HG02678 (cell line): ENCODE measurements around the gene ZNF579.
"Not testable (repeated sequence)": the region's sequence is repeated elsewhere in the genome, so short reads cannot be mapped to it uniquely, and the experiment has no call there.

ENCODE experiments used
- ATAC-seq: cut with Tn5 transposase; IDR thresholded peaks from one replicate; pipeline ENCODE4 v1.9.1; 2021; ENCODE audit warnings: mild to moderate bottlenecking, moderate library complexity; ENCODE audit not compliant: unreplicated experiment

Gene ZNF579

GRCh38 chr19:55542292-55542855, 38.3 kb downstream of the ZNF579 start:
- no peak for ATAC-seq

- ATAC-seq: no peak
These were observed 39.6 kb downstream of the ZNF579 start for GRCh38 chr19:55541091-55541490.

DNA sequence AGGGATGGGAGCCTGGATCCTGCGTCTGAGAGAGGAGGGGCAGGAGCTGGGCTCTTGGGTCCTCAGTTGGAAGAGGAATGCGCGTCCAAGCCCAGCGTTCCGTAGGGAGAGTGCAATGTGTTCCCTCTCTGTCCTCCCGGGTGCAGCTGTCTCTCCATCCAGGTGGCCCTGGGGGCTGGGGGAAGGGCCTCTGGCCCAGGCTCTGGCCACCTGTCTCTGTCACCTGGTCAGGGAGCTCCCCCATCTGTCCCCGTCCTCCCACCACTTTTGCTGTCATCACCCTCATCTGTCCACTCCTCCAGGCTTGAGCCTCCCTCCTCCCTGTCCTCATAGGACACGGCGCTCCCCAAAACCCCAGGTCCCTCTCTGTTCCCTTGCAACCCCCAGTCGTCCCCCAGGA, 40.0 kb downstream of the ZNF579 start:
- ATAC-seq: no peak

GRCh38 chr19:55539090-55539984, 41.3 kb downstream of the ZNF579 start:
- ATAC-seq: no peak

- ATAC-seq: no peak
These were observed 42.5 kb downstream of the ZNF579 start for GRCh38 chr19:55538132-55538531.

GRCh38 chr19:55537741-55538111, 42.9 kb downstream of the ZNF579 start:
- ATAC-seq: no peak

DNA sequence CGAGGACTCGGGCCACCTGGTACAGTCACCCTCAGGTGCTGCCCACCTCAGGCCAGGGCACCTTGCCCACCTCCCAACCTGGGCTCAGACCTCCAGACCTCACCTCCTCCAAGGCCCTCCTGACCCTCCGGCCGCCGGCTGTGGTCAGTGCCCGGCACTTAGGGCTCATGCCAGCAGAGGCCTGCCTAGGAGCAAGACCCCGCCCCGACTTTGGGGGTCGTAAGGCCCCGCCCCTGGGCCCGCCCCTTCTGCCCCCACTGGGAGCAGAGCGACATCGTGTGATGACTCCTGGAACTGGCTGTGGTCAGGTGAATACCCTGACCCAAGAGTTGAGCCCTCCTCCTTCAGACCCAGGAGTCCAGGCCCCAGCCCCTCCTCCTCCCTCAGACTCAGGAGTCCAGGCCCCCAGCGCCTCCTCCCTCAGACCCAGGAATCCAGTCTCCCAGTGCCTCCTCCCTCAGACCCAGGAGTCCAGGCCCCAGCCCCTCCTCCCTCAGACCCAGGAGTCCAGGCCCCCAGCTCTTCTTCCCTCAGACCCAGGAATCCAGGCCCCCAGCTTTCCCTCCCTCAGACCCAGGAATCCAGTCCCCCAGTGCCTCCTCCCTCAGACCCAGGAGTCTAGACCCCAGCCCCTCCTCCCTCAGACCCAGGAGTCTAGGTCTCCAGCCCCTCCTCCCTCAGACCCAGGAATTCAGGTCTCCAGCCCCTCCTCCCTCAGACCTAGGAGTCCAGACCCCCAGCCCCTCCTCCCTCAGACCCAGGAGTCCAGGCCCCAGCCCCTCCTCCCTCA, 43.5 kb downstream of the ZNF579 start, which contains the start of gene SBK2:
SBK2 (minus strand) TSS at position 183 of the 790 bp plus-strand sequence. CDS start 839 bp downstream, outside the sequence.
- no peak for ATAC-seq

DNA sequence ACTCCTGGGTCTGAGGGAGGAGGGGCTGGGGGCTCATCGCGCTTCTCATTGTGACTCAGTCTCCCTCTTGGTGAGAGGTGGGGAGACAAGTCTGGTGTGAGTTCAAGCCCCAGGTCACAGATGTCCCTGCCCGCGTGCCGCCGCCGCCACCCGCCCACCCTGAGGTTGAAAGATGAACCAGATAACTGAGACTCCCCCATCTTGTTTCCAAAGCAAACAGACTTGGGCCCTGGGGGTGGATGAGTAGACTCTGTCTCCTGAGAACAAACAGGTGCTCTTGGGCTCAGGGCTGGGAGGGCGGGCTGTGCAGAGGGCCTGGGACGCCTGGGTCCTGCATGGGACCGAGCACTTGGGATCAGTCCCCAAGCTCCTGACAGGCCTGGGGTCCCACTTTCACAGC, 44.3 kb downstream of the ZNF579 start:
- ATAC-seq: no peak

- no peak for ATAC-seq
These were observed 44.7 kb downstream of the ZNF579 start for GRCh38 chr19:55535965-55536350.

GRCh38 chr19:55535173-55535964, 45.3 kb downstream of the ZNF579 start:
- ATAC-seq: no peak

- not testable (repeated sequence) for ATAC-seq
These were observed 46.4 kb downstream of the ZNF579 start for GRCh38 chr19:55534280-55534679.

DNA sequence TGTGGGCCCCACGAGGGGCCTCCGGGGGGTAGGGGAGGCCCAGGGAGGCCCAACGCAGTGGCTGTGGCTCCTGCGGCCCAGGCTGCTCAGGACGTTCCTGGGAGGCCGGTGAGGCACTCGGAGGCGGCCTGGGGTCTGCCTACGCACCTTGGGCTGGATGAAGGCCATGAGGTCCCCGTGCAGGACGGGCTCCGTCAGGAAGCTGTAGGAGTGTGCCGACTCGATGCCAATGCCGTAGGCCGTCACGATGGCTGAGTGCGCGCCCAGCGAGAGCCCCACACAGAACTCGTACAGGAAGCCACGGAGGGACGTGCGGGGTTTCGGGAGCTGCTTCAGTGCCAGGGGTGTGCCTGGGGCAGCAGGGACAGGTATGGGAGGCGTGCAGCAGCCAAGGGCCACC, 49.7 kb downstream of the ZNF579 start:
- no peak for ATAC-seq

DNA sequence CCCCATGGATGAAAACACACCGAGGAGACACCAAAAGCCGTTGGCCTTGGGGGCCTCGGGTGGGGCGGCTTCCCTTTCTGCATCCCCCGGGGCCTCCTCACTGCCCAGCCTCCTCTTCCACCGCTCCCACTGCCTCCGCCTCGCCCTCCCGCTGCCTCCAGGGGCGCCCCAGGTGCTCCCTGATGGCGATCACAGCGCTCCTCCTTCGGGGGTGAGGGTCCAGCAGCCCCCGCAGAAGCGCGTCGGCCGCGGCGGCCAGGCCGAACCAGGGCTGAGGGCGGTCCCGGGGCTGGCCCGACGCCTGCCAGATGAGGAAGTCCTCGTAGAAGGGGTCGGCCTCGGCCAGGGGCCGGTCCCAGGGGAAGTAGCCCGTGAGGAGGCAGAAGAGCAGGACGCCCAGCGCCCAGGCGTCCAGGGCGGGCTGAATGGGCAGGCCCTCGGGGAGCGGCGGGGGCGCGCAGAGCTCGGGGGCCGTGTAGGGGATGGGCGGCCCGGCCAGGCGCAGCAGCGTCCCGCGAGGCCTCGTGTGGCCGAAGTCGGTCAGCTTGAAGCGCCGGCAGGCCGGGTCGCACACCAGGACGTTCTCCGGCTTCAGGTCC, 50.9 kb downstream of the ZNF579 start:
- no peak for ATAC-seq

DNA sequence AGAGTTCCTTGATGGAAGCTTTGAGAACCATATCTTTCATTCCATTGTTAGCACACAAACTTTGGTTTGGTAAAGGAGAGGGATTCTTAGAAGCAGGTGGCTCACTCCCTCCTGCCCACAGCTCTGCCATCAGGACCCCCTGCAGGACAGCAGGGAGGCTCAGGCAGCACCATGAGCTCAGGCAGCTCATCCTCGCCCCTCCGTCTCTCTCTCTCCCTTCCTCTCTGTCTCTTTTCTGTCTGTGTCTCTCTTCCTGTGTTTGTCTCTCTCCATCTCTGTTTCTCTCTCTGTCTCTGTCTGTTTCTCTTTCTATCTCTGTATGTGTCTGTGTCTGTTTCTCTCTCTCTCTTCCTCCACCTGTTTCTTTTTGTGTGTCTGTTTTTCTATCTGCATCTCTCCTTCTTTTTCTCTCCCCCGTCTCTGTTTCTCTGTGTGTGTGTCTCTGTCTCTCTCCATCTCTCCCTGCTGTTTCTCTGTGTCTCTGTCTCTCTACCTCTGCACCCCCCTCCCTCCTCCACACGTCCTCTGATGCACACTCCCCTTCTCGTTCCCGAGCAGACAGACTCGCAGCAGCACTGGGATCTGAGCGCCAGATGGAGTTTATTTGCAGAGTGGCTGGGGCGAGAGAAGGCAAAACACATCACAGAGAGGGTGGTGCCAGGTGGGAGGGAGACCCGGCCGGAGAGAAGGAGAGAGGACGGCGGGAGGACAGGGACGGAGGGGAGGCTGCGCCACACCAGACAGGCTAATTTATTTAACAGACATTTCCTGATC, 52.4 kb downstream of the ZNF579 start:
- no peak for ATAC-seq

DNA sequence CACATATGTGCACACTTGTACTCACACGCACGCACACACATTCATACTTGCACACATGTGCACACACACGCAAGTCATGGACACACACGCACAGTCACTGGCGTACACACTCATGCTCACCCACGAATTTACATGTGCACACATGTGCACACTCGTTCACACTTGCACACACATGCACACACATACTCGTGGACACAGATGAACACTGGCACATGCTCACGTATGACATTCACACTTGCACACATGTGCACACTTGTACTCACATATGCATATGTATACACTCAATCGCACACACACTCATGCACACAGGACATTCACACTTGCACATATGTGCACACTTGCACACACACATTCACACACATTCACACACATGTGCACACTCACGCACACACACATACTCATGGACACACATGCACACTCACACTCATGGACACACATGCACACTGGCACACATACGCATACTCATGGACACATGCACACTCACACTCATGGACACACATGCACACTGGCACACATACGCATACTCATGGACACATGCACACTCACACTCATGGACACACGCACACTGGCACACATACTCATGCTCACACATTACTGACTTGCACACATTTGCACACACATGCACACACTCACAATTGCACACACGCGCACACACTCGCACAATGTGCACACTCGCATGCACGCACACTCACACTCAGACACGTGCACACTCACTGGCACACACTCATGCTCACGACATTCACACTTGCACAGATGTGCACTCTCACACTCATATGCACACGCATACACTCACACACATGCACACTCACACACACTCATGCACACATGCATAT, 53.2 kb downstream of the ZNF579 start:
- ATAC-seq: no peak
